ENCODE results near the gene FN3KRP.

FN3KRP gene

GRCh38 chr17:82677353-82677925, 39.1 kb upstream of the FN3KRP start:
- TF ChIP-seq POLR2AphosphoS5 (IDR thresholded peaks at IDR 0.05; ENCODE audit: low read depth, low read length): no peak
- no peak for TF ChIP-seq TAF1 (IDR thresholded peaks at IDR 0.05; ENCODE audit: borderline replicate concordance, low read depth, low read length)
- TF ChIP-seq POLR2A (IDR thresholded peaks at IDR 0.05; ENCODE audit: low read depth, low read length): no peak
- no peak for DNase-seq (ENCODE audit: insufficient read length)
- FAIRE-seq: no peak

- TF ChIP-seq TAF1 (IDR thresholded peaks at IDR 0.05; ENCODE audit: borderline replicate concordance, low read depth, low read length) (no peak), POLR2AphosphoS5 (IDR thresholded peaks at IDR 0.05; ENCODE audit: low read depth, low read length) (no peak), POLR2A (IDR thresholded peaks at IDR 0.05; ENCODE audit: low read depth, low read length) (no peak)
- FAIRE-seq (no peak), DNase-seq (ENCODE audit: insufficient read length) (no peak)
Measured at GRCh38 chr17:82678265-82678891, 38.1 kb upstream of the FN3KRP start.

- TF ChIP-seq POLR2AphosphoS5 (IDR thresholded peaks at IDR 0.05; ENCODE audit: low read depth, low read length): no peak
- TF ChIP-seq POLR2A (IDR thresholded peaks at IDR 0.05; ENCODE audit: low read depth, low read length): no peak
- TF ChIP-seq TAF1 (IDR thresholded peaks at IDR 0.05; ENCODE audit: borderline replicate concordance, low read depth, low read length): no peak
- FAIRE-seq (no peak), DNase-seq (ENCODE audit: insufficient read length) (no peak)
Measured at GRCh38 chr17:82679586-82680465, 36.7 kb upstream of the FN3KRP start.

GRCh38 chr17:82681547-82681946, 35.0 kb upstream of the FN3KRP start:
- FAIRE-seq (no peak), DNase-seq (ENCODE audit: insufficient read length) (no peak)
- TF ChIP-seq POLR2AphosphoS5 (IDR thresholded peaks at IDR 0.05; ENCODE audit: low read depth, low read length) (no peak), POLR2A (IDR thresholded peaks at IDR 0.05; ENCODE audit: low read depth, low read length) (no peak), TAF1 (IDR thresholded peaks at IDR 0.05; ENCODE audit: borderline replicate concordance, low read depth, low read length) (no peak)

- DNase-seq (ENCODE audit: insufficient read length) (no peak), FAIRE-seq (no peak)
- TF ChIP-seq POLR2A (IDR thresholded peaks at IDR 0.05; ENCODE audit: low read depth, low read length): no peak
- no peak for TF ChIP-seq TAF1 (IDR thresholded peaks at IDR 0.05; ENCODE audit: borderline replicate concordance, low read depth, low read length)
- no peak for TF ChIP-seq POLR2AphosphoS5 (IDR thresholded peaks at IDR 0.05; ENCODE audit: low read depth, low read length)
Measured at GRCh38 chr17:82683534-82683933, 33.0 kb upstream of the FN3KRP start.

GRCh38 chr17:82684228-82684841, 32.2 kb upstream of the FN3KRP start:
- no peak for DNase-seq (ENCODE audit: insufficient read length)
- no peak for FAIRE-seq
- TF ChIP-seq TAF1 (IDR thresholded peaks at IDR 0.05; ENCODE audit: borderline replicate concordance, low read depth, low read length): no peak
- TF ChIP-seq POLR2AphosphoS5 (IDR thresholded peaks at IDR 0.05; ENCODE audit: low read depth, low read length): no peak
- no peak for TF ChIP-seq POLR2A (IDR thresholded peaks at IDR 0.05; ENCODE audit: low read depth, low read length)

- no peak for TF ChIP-seq POLR2A (IDR thresholded peaks at IDR 0.05; ENCODE audit: low read depth, low read length)
- no peak for TF ChIP-seq TAF1 (IDR thresholded peaks at IDR 0.05; ENCODE audit: borderline replicate concordance, low read depth, low read length)
- no peak for TF ChIP-seq POLR2AphosphoS5 (IDR thresholded peaks at IDR 0.05; ENCODE audit: low read depth, low read length)
- DNase-seq (ENCODE audit: insufficient read length) (no peak), FAIRE-seq (no peak)
Measured at GRCh38 chr17:82685291-82685690, 31.2 kb upstream of the FN3KRP start.

GRCh38 chr17:82686366-82687324, 29.9 kb upstream of the FN3KRP start:
- no peak for FAIRE-seq
- TF ChIP-seq POLR2A (IDR thresholded peaks at IDR 0.05; ENCODE audit: low read depth, low read length): no peak
- no peak for DNase-seq (ENCODE audit: insufficient read length)

- TF ChIP-seq POLR2A (IDR thresholded peaks at IDR 0.05; ENCODE audit: low read depth, low read length) (no peak), TAF1 (IDR thresholded peaks at IDR 0.05; ENCODE audit: borderline replicate concordance, low read depth, low read length) (no peak), POLR2AphosphoS5 (IDR thresholded peaks at IDR 0.05; ENCODE audit: low read depth, low read length) (no peak)
- DNase-seq (ENCODE audit: insufficient read length) (no peak), FAIRE-seq (no peak)
Measured at GRCh38 chr17:82687375-82687861, 29.1 kb upstream of the FN3KRP start.

- FAIRE-seq (no peak), DNase-seq (ENCODE audit: insufficient read length) (no peak)
- TF ChIP-seq POLR2A (IDR thresholded peaks at IDR 0.05; ENCODE audit: low read depth, low read length) (no peak), POLR2AphosphoS5 (IDR thresholded peaks at IDR 0.05; ENCODE audit: low read depth, low read length) (no peak), TAF1 (IDR thresholded peaks at IDR 0.05; ENCODE audit: borderline replicate concordance, low read depth, low read length) (no peak)
Measured at GRCh38 chr17:82687871-82688270, 28.6 kb upstream of the FN3KRP start.

All from GM12892 (cell line).